H1 (cell line): Measurements from ENCODE around the gene CDYL. TPM values are rescaled to one million over a fixed set of nuclear protein-coding genes. Genes with fewer than 3 reads are reported as not detected.

Source experiments
- GABPA ChIP-seq: IDR thresholded peaks from 2 replicates; pipeline ENCODE4 v1.6.1; 2011; ENCODE audit warnings: mild to moderate bottlenecking, low read length, moderate library complexity, borderline replicate concordance; ENCODE audit not compliant: insufficient read depth
- KDM5A ChIP-seq: fragments of 200-600 bp; IDR thresholded peaks from 2 replicates; pipeline ENCODE4 v1.7.1; 2012; ENCODE audit warnings: mild to moderate bottlenecking, low read length, inconsistent platforms, mixed read lengths
- POLR2AphosphoS5 ChIP-seq: IDR thresholded peaks from 2 replicates; pipeline ENCODE4 v1.6.1; 2011; ENCODE audit warnings: low read depth, low read length
- SRF ChIP-seq: IDR thresholded peaks from 2 replicates; pipeline ENCODE4 v1.6.1; 2011; ENCODE audit warnings: mild to moderate bottlenecking, low read depth, low read length, moderate library complexity
- TCF12 ChIP-seq: IDR thresholded peaks from 2 replicates; pipeline ENCODE4 v1.6.1; 2011; ENCODE audit warnings: low read depth, mild to moderate bottlenecking, low read length
- polyA plus RNA-seq, 7 experiments: library from polyadenylated mRNA; depleted of rRNA in 3 of 7; stranded (reverse) in 5 of 7; unstranded in 2 of 7; fragments of >200 nt in 5 of 7; fragments of 200-250 nt in 2 of 7; gene quantifications; 1 replicate in 5 of 7; 2 replicates in 1 of 7; 4 replicates in 1 of 7; pipeline versions ENCODE4 v1.2.1 to v1.2.3, GENCODE V29; 2011 to 2013; ENCODE audit warnings: missing spikeins in 2 of 7, mixed read lengths in 2 of 7
- total RNA-seq: library from RNA; stranded (reverse); fragmentation: NEBNext Ultra II Directional; extraction: Animal tissue kit (Norgen Biotek cat#: 25700); gene quantifications from 2 replicates; pipeline ENCODE4 v1.2.1, GENCODE V29; 2021
- TF ChIP-seq, protein P1 (sequence below): fragments of 300-600 bp; sonication (generic); IDR thresholded peaks from 2 replicates; pipeline ENCODE4 v1.7.1; 2012; ENCODE audit warnings: low read length, moderate library complexity, mild to moderate bottlenecking, inconsistent platforms; ENCODE audit not compliant: insufficient replicate concordance

CDYL gene
- total and polyA plus RNA-seq, 2 of the 8 experiments (the other 6 are each of a cell fraction or from before 2014, with no cell fraction given): 56.4 to 119 TPM

DNA sequence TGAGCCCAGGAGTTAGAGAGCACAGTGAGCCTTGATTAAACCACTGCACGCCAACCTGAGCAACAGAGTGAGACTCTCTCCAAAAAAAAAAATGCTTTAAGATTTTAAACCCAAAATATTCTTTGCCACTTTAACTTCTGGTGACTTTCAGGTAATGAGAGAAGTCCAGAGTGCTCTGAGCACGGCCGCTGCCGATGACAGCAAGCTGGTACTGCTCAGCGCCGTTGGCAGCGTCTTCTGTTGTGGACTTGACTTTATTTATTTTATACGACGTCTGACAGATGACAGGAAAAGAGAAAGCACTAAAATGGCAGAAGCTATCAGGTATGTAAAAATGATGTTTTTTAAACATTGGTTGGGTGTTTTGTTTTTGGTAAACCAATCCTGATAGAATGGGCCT, 161.2 kb downstream of the CDYL start (continued):
- no peak for TF ChIP-seq KDM5A
- TF ChIP-seq, protein P1, sequence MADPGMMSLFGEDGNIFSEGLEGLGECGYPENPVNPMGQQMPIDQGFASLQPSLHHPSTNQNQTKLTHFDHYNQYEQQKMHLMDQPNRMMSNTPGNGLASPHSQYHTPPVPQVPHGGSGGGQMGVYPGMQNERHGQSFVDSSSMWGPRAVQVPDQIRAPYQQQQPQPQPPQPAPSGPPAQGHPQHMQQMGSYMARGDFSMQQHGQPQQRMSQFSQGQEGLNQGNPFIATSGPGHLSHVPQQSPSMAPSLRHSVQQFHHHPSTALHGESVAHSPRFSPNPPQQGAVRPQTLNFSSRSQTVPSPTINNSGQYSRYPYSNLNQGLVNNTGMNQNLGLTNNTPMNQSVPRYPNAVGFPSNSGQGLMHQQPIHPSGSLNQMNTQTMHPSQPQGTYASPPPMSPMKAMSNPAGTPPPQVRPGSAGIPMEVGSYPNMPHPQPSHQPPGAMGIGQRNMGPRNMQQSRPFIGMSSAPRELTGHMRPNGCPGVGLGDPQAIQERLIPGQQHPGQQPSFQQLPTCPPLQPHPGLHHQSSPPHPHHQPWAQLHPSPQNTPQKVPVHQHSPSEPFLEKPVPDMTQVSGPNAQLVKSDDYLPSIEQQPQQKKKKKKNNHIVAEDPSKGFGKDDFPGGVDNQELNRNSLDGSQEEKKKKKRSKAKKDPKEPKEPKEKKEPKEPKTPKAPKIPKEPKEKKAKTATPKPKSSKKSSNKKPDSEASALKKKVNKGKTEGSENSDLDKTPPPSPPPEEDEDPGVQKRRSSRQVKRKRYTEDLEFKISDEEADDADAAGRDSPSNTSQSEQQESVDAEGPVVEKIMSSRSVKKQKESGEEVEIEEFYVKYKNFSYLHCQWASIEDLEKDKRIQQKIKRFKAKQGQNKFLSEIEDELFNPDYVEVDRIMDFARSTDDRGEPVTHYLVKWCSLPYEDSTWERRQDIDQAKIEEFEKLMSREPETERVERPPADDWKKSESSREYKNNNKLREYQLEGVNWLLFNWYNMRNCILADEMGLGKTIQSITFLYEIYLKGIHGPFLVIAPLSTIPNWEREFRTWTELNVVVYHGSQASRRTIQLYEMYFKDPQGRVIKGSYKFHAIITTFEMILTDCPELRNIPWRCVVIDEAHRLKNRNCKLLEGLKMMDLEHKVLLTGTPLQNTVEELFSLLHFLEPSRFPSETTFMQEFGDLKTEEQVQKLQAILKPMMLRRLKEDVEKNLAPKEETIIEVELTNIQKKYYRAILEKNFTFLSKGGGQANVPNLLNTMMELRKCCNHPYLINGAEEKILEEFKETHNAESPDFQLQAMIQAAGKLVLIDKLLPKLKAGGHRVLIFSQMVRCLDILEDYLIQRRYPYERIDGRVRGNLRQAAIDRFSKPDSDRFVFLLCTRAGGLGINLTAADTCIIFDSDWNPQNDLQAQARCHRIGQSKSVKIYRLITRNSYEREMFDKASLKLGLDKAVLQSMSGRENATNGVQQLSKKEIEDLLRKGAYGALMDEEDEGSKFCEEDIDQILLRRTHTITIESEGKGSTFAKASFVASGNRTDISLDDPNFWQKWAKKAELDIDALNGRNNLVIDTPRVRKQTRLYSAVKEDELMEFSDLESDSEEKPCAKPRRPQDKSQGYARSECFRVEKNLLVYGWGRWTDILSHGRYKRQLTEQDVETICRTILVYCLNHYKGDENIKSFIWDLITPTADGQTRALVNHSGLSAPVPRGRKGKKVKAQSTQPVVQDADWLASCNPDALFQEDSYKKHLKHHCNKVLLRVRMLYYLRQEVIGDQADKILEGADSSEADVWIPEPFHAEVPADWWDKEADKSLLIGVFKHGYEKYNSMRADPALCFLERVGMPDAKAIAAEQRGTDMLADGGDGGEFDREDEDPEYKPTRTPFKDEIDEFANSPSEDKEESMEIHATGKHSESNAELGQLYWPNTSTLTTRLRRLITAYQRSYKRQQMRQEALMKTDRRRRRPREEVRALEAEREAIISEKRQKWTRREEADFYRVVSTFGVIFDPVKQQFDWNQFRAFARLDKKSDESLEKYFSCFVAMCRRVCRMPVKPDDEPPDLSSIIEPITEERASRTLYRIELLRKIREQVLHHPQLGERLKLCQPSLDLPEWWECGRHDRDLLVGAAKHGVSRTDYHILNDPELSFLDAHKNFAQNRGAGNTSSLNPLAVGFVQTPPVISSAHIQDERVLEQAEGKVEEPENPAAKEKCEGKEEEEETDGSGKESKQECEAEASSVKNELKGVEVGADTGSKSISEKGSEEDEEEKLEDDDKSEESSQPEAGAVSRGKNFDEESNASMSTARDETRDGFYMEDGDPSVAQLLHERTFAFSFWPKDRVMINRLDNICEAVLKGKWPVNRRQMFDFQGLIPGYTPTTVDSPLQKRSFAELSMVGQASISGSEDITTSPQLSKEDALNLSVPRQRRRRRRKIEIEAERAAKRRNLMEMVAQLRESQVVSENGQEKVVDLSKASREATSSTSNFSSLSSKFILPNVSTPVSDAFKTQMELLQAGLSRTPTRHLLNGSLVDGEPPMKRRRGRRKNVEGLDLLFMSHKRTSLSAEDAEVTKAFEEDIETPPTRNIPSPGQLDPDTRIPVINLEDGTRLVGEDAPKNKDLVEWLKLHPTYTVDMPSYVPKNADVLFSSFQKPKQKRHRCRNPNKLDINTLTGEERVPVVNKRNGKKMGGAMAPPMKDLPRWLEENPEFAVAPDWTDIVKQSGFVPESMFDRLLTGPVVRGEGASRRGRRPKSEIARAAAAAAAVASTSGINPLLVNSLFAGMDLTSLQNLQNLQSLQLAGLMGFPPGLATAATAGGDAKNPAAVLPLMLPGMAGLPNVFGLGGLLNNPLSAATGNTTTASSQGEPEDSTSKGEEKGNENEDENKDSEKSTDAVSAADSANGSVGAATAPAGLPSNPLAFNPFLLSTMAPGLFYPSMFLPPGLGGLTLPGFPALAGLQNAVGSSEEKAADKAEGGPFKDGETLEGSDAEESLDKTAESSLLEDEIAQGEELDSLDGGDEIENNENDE: no peak
- no peak for TF ChIP-seq POLR2AphosphoS5
- no peak for TF ChIP-seq SRF
- no peak for TF ChIP-seq GABPA
- TF ChIP-seq TCF12: no peak
